ENCODE data around the gene NMNAT1. TPM values are rescaled to one million over a fixed set of nuclear protein-coding genes. Genes with fewer than 3 reads are reported as not detected.

NMNAT1 gene
- total and polyA plus RNA-seq, 2 of the 8 experiments (the other 6 are each of a cell fraction or from before 2014, with no cell fraction given) = 2.0 to 2.5 TPM

- Histone ChIP-seq H2AK5ac (ENCODE audit: low read depth, low read length) (0 out of 2 replicates have a peak overlapping the region, but pooled peaks have one; percentile 24), H2BK12ac (ENCODE audit: low read depth, low read length) (peak overlapping the region; percentile 60; the same call in 1 of the 2 replicates), H3K9ac (replicated peaks in 1 of 4; ENCODE audit: extremely low read depth in 1 of 4, low read depth in 3 of 4, low read length in 3 of 4) (no peak overlapping the region), H2BK20ac (ENCODE audit: low read length) (no peak overlapping the region), H3K79me1 (ENCODE audit: low read depth, low read length) (peaks cover 3% of the 10 kb centered on the region; the same call in 1 of the 2 replicates), H3K4me2 (ENCODE audit: insufficient read depth in 1 of 2, low read depth in 2 of 2, low read length in 2 of 2) (no peak overlapping the region), H3K9me3 (ENCODE audit: insufficient read depth in 2 of 2, low read depth in 1 of 2, low read length in 1 of 2) (no peaks in the 10 kb centered on the region), H2AFZ (ENCODE audit: low read length) (no peak overlapping the region), H2BK15ac (ENCODE audit: low read length) (no peak overlapping the region), H4K91ac (replicated peaks; ENCODE audit: insufficient read length, low read length) (no peak overlapping the region), H3K56ac (replicated peaks; ENCODE audit: insufficient read length, low read depth, low read length) (no peak overlapping the region), H3K18ac (ENCODE audit: extremely low read depth, low read length) (no peak overlapping the region), H4K8ac (ENCODE audit: extremely low read depth, insufficient read depth, low read length) (no peak overlapping the region), H3K23ac (ENCODE audit: insufficient read length) (no peak overlapping the region), H3K79me2 (ENCODE audit: control insufficient read depth in 1 of 2, insufficient read depth in 2 of 2, low read length in 2 of 2) (peaks cover 0 to 20% of the 10 kb centered on the region in 2 experiments; a peak in 1 of 4 replicates), H4K5ac (ENCODE audit: insufficient read length, low read depth, low read length) (no peak overlapping the region), H3K4me3 (ENCODE audit: extremely low read depth in 1 of 4, insufficient read depth in 2 of 4, low read depth in 3 of 4, low read length in 4 of 4) (no peak overlapping the region), H2BK120ac (replicated peaks; ENCODE audit: low read depth, low read length) (no peak overlapping the region), H2BK5ac (ENCODE audit: low read depth, low read length) (no peak overlapping the region), H3K27me3 (replicated peaks in 1 of 4; ENCODE audit: control insufficient read depth in 3 of 4, extremely low read depth in 1 of 4, insufficient read depth in 3 of 4, low read length in 3 of 4) (no peaks in the 10 kb centered on the region), H3K27ac (ENCODE audit: low read depth, low read length) (no peak overlapping the region), H4K20me1 (replicated peaks in 1 of 2; ENCODE audit: control insufficient read depth in 1 of 2, insufficient read depth in 2 of 2, low read length in 2 of 2) (peaks cover 0 to 5% of the 10 kb centered on the region in 2 experiments), H3K14ac (ENCODE audit: insufficient read length) (no peak overlapping the region), H3K4ac (replicated peaks; ENCODE audit: insufficient read length, low read depth, low read length) (no peak overlapping the region), H3K4me1 (replicated peaks in 1 of 4; ENCODE audit: control insufficient read depth in 3 of 4, insufficient read depth in 4 of 4, low read length in 3 of 4) (no peaks in the 10 kb centered on the region; a peak in 1 of 7 replicates), H3K23me2 (ENCODE audit: low read depth, low read length) (no peaks in the 10 kb centered on the region), H3K36me3 (ENCODE audit: control insufficient read depth in 2 of 4, insufficient read depth in 4 of 4, low read length in 3 of 4) (no peaks in the 10 kb centered on the region)
- FAIRE-seq (no peak), DNase-seq (ENCODE audit: low read depth in 1 of 2, low spot score in 2 of 2) (no peak)
- POLR2A ChIA-PET (ENCODE audit: partially characterized antibody) = interaction anchor here (1.4 to 3.1 kb wide), 2 partner anchors 9 to 12 kb away, joined by 5 to 19 read pairs; partner anchors contain the start of gene CTNNBIP1
- WGBS, 2 experiments (ENCODE audit: extremely low coverage in 1 of 2, insufficient coverage in 1 of 2, insufficient read length in 1 of 2, insufficient replicate concordance in 2 of 2, low coverage in 1 of 2, low lambda C conversion rate in 2 of 2, missing lambda C conversion rate in 1 of 2) = 95% methylated on average over 9 of the region's 9 CpGs; no CpG with 5 or more reads in 1 of the 2 experiments
- CTCF ChIA-PET (ENCODE audit: partially characterized antibody) = interaction anchor here (0.7 to 1.9 kb wide), 7 partner anchors 9 to 41 kb away, joined by 3 to 10 read pairs (median 3); partner anchors contain the start of genes CTNNBIP1, LZIC and NMNAT1
- no peak for TF ChIP-seq MAFK (IDR thresholded peaks at IDR 0.05; ENCODE audit: low read depth, low read length)
- TF ChIP-seq CTCF (IDR thresholded peaks at IDR 0.05; ENCODE audit: control extremely low read depth in 1 of 3, insufficient read depth in 1 of 3, low read depth in 1 of 3, low read length in 3 of 3) = no peak
- no peak for TF ChIP-seq SIX5 (IDR thresholded peaks at IDR 0.05; ENCODE audit: low read depth, low read length)
- no peak for TF ChIP-seq SP1 (IDR thresholded peaks at IDR 0.05; ENCODE audit: low read depth, low read length)
- TF ChIP-seq KDM5A (IDR thresholded peaks at IDR 0.05; ENCODE audit: low read length) = no peak
- TF ChIP-seq CBX5 (IDR thresholded peaks at IDR 0.05; ENCODE audit: low read depth, low read length) = no peak
- no peak for TF ChIP-seq CHD2 (IDR thresholded peaks at IDR 0.05; ENCODE audit: low read length)
- TF ChIP-seq GTF2F1 (IDR thresholded peaks at IDR 0.05; ENCODE audit: borderline replicate concordance, low read depth, low read length) = no peak
- TF ChIP-seq ASH2L (IDR thresholded peaks at IDR 0.05; ENCODE audit: low read length) = no peak
These were observed 41.9 kb upstream of the NMNAT1 start for GRCh38 chr1:9901148-9902059.

All from H1 (cell line).